Activated naive CD4-positive, alpha-beta T cell treated with anti-CD3 and anti-CD28 coated beads, Interleukin-2, amount 10 ng/mL, durations not matched to agents 7 days and 5 days (primary cell): ENCODE measurements around the gene DNAJA2.
"Not testable (repeated sequence)": the region's sequence is repeated elsewhere in the genome, so short reads cannot be mapped to it uniquely, and the experiment has no call there.

Experiments
- CTCF ChIA-PET: fragments of 350-600 bp; sonication (Branson Sonifier 250); formaldehyde crosslinking; loops from one replicate; lab custom pipeline; 2021; ENCODE audit warnings: antibody characterized with exemption; lab: Charles Lee
- DNase-seq: peaks from one replicate; pipeline ENCODE4 v3.0.0-alpha.2; 2020
- H3K27ac Mint-ChIP-seq: one replicate; pipeline ENCODE4 v1.8.0; 2021; ENCODE audit warnings: mild to moderate bottlenecking, moderate library complexity, mixed read lengths
- H3K27me3 Mint-ChIP-seq: one replicate; pipeline ENCODE4 v1.8.0; 2021; ENCODE audit warnings: mild to moderate bottlenecking, mixed read lengths
- H3K36me3 Mint-ChIP-seq: one replicate; pipeline ENCODE4 v1.8.0; 2021; ENCODE audit warnings: mixed read lengths
- H3K4me1 Mint-ChIP-seq: one replicate; pipeline ENCODE4 v1.8.0; 2021; ENCODE audit warnings: mixed read lengths
- H3K4me3 Mint-ChIP-seq: one replicate; pipeline ENCODE4 v1.8.0; 2021; ENCODE audit warnings: mild to moderate bottlenecking, moderate library complexity, mixed read lengths
- H3K9me3 Mint-ChIP-seq: one replicate; pipeline ENCODE4 v1.8.0; 2021; ENCODE audit warnings: mixed read lengths

Gene DNAJA2

DNA sequence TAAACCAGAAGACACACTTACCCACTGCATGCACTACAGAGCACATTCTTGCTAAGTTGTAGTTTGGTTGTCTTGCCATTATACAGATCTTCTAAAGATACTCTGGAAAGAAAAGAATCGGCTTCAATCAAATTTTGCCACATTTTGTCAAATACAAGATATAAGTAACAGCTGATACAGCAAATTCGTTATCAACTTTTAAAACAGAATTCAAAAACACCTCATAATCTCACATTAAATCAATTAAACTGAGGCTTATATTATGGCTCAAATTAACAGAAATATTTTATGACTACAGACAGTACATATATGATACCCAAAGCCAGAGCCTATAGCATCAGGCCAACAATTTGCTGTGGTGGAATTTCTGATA is 5.4 kb downstream of the DNAJA2 start:
- no peak overlapping the region for H3K4me3 Mint-ChIP-seq
- H3K36me3 Mint-ChIP-seq: peaks cover 60% of the 10 kb centered on the region
- H3K4me1 Mint-ChIP-seq: peaks cover 39% of the 10 kb centered on the region
- CTCF ChIA-PET: no interaction called here
- peak overlapping the region; percentile 38 for H3K27ac Mint-ChIP-seq
- no peaks in the 10 kb centered on the region for H3K9me3 Mint-ChIP-seq
- no peak for DNase-seq
- no peaks in the 10 kb centered on the region for H3K27me3 Mint-ChIP-seq

GRCh38 chr16:46962629-46963028 is 10.8 kb downstream of the DNAJA2 start:
- Mint-ChIP-seq H3K27me3 (no peaks in the 10 kb centered on the region), H3K27ac (peak overlapping the region; percentile 26), H3K4me1 (peaks cover 18% of the 10 kb centered on the region), H3K9me3 (no peaks in the 10 kb centered on the region), H3K4me3 (no peak overlapping the region), H3K36me3 (peaks cover 63% of the 10 kb centered on the region)
- CTCF ChIA-PET: interaction anchor here (0.8 to 1.8 kb wide), 2 partner anchors 12 to 15 kb away, joined by 3 to 5 read pairs; no protein-coding TSS in a partner anchor
- DNase-seq: no peak

DNA sequence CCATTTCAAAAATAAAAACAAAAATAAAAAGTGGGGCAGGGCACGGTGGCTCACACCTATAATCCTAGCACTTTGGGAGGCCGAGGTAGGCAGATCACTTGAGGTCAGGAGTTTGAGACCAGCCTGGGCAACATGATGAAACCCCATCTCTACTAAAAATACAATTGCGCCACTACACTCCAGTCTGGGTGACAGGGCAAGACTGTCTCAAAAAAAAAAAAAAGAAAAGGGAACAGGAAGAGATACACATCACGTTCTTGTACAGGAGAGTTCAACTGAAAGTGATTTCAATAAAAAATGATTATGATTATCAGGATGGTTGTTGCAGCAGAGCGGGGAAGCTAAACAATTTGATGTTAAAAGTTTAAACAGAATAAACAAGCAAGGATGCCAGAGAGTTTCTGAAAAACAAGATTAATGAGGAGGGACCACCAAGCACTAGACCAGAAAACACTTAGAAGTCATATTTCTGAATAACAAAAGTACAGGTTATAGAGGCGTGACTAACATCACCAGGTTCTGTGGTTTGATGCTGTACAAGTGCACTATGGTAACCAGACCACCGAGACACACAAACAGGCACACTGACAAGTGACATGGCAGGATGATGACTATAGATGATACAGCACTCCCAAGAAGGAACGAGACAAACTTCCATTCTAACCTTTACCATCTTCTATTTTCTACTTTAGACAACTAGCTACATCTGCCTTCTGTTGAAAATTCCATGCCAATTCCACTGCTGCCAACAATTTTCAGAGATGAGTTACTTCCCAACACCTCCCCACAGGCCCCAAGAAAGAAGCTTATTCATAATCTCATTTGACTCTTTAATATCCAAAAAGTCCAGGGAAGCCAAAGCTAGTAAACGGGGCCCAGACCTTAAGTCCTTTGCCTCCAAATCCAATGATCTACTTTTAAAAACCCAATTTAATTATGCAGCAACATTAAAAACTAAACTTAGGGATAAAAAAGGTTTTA is 11.8 kb downstream of the DNAJA2 start:
- no peaks in the 10 kb centered on the region for H3K27me3 Mint-ChIP-seq
- H3K9me3 Mint-ChIP-seq: no peaks in the 10 kb centered on the region
- H3K4me3 Mint-ChIP-seq: no peak overlapping the region
- peak overlapping the region; percentile 79 for H3K27ac Mint-ChIP-seq
- peak; percentile 25 for DNase-seq
- H3K36me3 Mint-ChIP-seq: peaks cover 62% of the 10 kb centered on the region
- H3K4me1 Mint-ChIP-seq: peaks cover 18% of the 10 kb centered on the region
- CTCF ChIA-PET: interaction anchor here (1.8 kb wide), 1 partner anchor 11 kb away, joined by 5 read pairs; no protein-coding TSS in a partner anchor

- no peak overlapping the region for H3K4me3 Mint-ChIP-seq
- H3K36me3 Mint-ChIP-seq: peaks cover 31% of the 10 kb centered on the region
These were observed 18.9 kb downstream of the DNAJA2 start for GRCh38 chr16:46954562-46954961.

GRCh38 chr16:46950009-46950408 is 23.5 kb downstream of the DNAJA2 start:
- CTCF ChIA-PET: interaction anchor here (1.2 to 1.7 kb wide), 2 partner anchors 13 to 194 kb away, joined by 3 to 5 read pairs; partner anchors contain the start of gene NETO2
- Mint-ChIP-seq H3K4me3 (no peak overlapping the region), H3K9me3 (no peaks in the 10 kb centered on the region), H3K36me3 (peaks cover 8% of the 10 kb centered on the region), H3K27me3 (no peaks in the 10 kb centered on the region), H3K4me1 (peaks cover 3% of the 10 kb centered on the region), H3K27ac (no peak overlapping the region)
- no peak for DNase-seq

More at GRCh38 chr16:46954562-46954961, 18.9 kb downstream of the DNAJA2 start:
- CTCF ChIA-PET: no interaction called here
- H3K27ac Mint-ChIP-seq: no peak overlapping the region
- H3K9me3 Mint-ChIP-seq: no peaks in the 10 kb centered on the region
- no peak for DNase-seq
- no peaks in the 10 kb centered on the region for H3K4me1 Mint-ChIP-seq
- no peaks in the 10 kb centered on the region for H3K27me3 Mint-ChIP-seq

DNA sequence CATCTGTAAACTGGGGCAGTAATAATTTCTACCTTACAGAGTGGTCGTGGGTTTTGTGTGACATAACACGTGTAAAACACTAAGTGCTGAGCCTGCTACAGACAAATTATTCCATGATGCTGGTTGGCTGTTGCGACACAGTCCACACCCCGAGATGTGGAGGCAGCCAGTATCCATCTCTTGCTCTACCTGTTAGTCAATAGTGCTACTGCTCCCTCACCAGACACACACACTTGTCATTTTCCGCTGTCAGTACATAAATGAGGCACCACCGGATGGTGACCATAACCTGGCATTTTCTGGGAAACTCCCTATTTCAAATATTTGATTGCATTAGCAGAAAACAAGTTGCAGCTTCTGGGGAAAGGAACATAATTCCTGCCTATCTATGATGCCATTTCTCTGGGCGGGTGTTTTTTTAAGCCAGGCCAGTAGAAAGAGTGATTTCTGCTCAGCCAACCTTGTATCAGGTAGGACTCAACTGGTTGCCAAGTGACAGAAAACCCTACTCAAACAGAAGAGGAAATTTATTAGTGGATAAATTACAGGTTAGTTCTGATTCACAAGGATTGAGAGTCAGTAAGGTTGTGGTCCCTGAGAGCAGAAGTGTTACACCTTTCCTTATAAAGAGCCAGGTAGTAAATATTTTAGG is 24.1 kb downstream of the DNAJA2 start:
- Mint-ChIP-seq H3K4me1 (peaks cover 3% of the 10 kb centered on the region), H3K4me3 (no peak overlapping the region), H3K9me3 (no peaks in the 10 kb centered on the region), H3K27me3 (no peaks in the 10 kb centered on the region), H3K27ac (no peak overlapping the region), H3K36me3 (peaks cover 3% of the 10 kb centered on the region)
- CTCF ChIA-PET: interaction anchor here (0.6 to 1.2 kb wide), 5 partner anchors 9 to 1216 kb away, joined by 3 to 4 read pairs (median 3); partner anchors contain the start of gene NETO2
- DNase-seq: no peak

GRCh38 chr16:46948548-46949166 is 24.8 kb downstream of the DNAJA2 start:
- CTCF ChIA-PET: interaction anchor here (0.6 to 1.4 kb wide), 10 partner anchors 10 to 1218 kb away, joined by 3 to 4 read pairs (median 3); partner anchors contain the start of gene NETO2
- no peak for DNase-seq
- H3K36me3 Mint-ChIP-seq: no peaks in the 10 kb centered on the region
- peaks cover 8% of the 10 kb centered on the region for H3K4me1 Mint-ChIP-seq
- H3K4me3 Mint-ChIP-seq: no peak overlapping the region
- no peaks in the 10 kb centered on the region for H3K27me3 Mint-ChIP-seq
- no peak overlapping the region for H3K27ac Mint-ChIP-seq
- no peaks in the 10 kb centered on the region for H3K9me3 Mint-ChIP-seq

DNA sequence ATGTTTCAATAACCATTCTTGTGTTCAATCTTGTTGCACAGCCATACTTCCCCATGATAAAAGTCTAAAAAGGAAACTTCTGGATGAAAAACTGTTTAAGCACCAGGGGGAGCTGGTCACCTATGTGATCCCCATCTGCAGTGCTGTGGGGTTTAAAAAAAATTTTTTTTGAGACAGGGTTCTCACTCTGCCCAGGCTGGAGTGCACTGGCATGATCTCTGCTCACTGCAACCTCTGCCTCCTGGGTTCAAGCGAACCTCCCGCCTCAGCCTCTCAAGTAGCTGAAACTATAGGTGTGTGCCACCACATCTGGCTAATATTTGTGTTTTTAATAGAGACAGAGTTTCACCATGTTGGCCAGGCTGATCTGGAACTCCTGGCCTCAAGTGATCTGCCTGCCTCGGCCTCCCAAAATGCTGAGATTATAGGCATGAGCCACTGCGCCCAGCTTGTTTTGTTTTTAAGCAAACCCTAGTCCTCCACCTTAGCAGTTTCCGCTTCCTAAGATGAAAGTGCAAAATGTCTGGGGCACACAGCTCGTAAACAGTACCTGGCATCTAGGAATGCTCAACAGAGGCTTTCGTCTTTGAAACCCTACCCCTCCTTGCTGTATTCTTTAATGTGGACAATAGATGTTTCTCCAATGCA is 25.4 kb downstream of the DNAJA2 start:
- H3K27ac Mint-ChIP-seq: peak overlapping the region; percentile 24
- no peak overlapping the region for H3K4me3 Mint-ChIP-seq
- DNase-seq: peak; percentile 56

GRCh38 chr16:46944713-46945112 is 28.8 kb downstream of the DNAJA2 start:
- CTCF ChIA-PET: interaction anchor here (0.9 kb wide), 1 partner anchor 15 kb away, joined by 3 read pairs; no protein-coding TSS in a partner anchor

More for the DNA sequence above, 25.4 kb downstream of the DNAJA2 start:
- peaks cover 14% of the 10 kb centered on the region for H3K4me1 Mint-ChIP-seq
- H3K9me3 Mint-ChIP-seq: no peaks in the 10 kb centered on the region
- no peaks in the 10 kb centered on the region for H3K36me3 Mint-ChIP-seq
- CTCF ChIA-PET: interaction anchor here (0.9 to 1.4 kb wide), 11 partner anchors 11 to 1219 kb away, joined by 3 to 4 read pairs (median 3); partner anchors contain the start of gene NETO2
- H3K27me3 Mint-ChIP-seq: no peaks in the 10 kb centered on the region

DNA sequence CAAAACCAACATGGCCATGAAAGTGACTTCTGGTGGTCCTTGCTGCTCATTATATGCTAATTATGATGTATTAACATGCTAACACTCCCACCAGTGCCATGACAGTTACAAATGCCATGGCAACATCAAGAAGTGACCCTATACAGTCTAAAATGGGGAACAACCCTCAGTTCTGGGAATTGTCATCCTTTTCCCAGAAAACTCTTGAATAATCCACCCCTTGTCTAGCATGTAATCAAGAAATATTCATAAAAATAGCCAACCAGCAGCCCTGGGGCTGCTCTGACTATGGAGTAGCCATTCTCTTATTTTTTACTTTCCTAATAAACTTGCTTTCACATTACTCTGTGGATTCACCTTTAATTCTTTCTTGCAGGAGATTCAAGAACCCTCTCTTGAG is 35.9 kb downstream of the DNAJA2 start:
- peaks cover 1% of the 10 kb centered on the region for H3K36me3 Mint-ChIP-seq
- CTCF ChIA-PET: interaction anchor here (1.7 kb wide), 1 partner anchor 8 kb away, joined by 6 read pairs; no protein-coding TSS in a partner anchor
- no peak overlapping the region for H3K4me3 Mint-ChIP-seq
- no peaks in the 10 kb centered on the region for H3K27me3 Mint-ChIP-seq
- H3K9me3 Mint-ChIP-seq: no peaks in the 10 kb centered on the region
- H3K27ac Mint-ChIP-seq: no peak overlapping the region
- H3K4me1 Mint-ChIP-seq: peaks cover 7% of the 10 kb centered on the region
- no peak for DNase-seq

More at GRCh38 chr16:46944713-46945112, 28.8 kb downstream of the DNAJA2 start:
- not testable (repeated sequence) for H3K4me3 Mint-ChIP-seq, H3K9me3 Mint-ChIP-seq, DNase-seq, H3K36me3 Mint-ChIP-seq, H3K27ac Mint-ChIP-seq, H3K27me3 Mint-ChIP-seq
- H3K4me1 Mint-ChIP-seq: peaks cover 26% of the 10 kb centered on the region

- no peaks in the 10 kb centered on the region for H3K27me3 Mint-ChIP-seq
- H3K4me1 Mint-ChIP-seq: no peaks in the 10 kb centered on the region
- H3K36me3 Mint-ChIP-seq: peaks cover 1% of the 10 kb centered on the region
- no peak overlapping the region for H3K4me3 Mint-ChIP-seq
- no peak overlapping the region for H3K27ac Mint-ChIP-seq
- DNase-seq: no peak
- CTCF ChIA-PET: interaction anchor here (1.5 to 3.6 kb wide), 2 partner anchors 79 to 87 kb away, joined by 3 to 26 read pairs; no protein-coding TSS in a partner anchor
- no peaks in the 10 kb centered on the region for H3K9me3 Mint-ChIP-seq
These were observed 40.7 kb downstream of the DNAJA2 start for GRCh38 chr16:46932802-46933201.

GRCh38 chr16:46930861-46931260 is 42.6 kb downstream of the DNAJA2 start:
- Mint-ChIP-seq H3K27ac (no peak overlapping the region), H3K36me3 (peaks cover 1% of the 10 kb centered on the region), H3K4me1 (no peaks in the 10 kb centered on the region), H3K4me3 (no peak overlapping the region), H3K9me3 (no peaks in the 10 kb centered on the region), H3K27me3 (no peaks in the 10 kb centered on the region)
- CTCF ChIA-PET: interaction anchor here (0.8 to 3.6 kb wide), 9 partner anchors 8 to 257 kb away, joined by 3 to 26 read pairs (median 5); no protein-coding TSS in a partner anchor
- no peak for DNase-seq
